Keratinocyte (primary cell): ENCODE measurements around the gene CRIM1. TPM values are rescaled to one million over a fixed set of nuclear protein-coding genes. Genes with fewer than 3 reads are reported as not detected.

Experiments
- DNase-seq: peaks from one replicate; pipeline ENCODE4 v3.0.0-alpha.2; 2011; ENCODE audit warnings: low read depth, missing footprints, low spot score
- FAIRE-seq: peaks from 2 replicates; lab custom pipeline; 2011; peaks lifted over from hg19 to GRCh38; lab: Jason Lieb, UNC
- H2AFZ ChIP-seq: 2 replicates; pipeline ENCODE4 v1.6.0; 2012; ENCODE audit warnings: low read length, control low read depth, inconsistent platforms; ENCODE audit not compliant: control insufficient read depth
- H3K27ac ChIP-seq: 2 replicates; pipeline ENCODE4 v1.5.1; 2011; ENCODE audit warnings: low read length; ENCODE audit not compliant: control insufficient read depth, insufficient read depth
- H3K27me3 ChIP-seq: 3 replicates; pipeline ENCODE4 v1.6.0; 2011; ENCODE audit warnings: low read length; ENCODE audit not compliant: control insufficient read depth, insufficient read depth; ENCODE audit errors: extremely low read depth
- H3K36me3 ChIP-seq, 2 experiments: 2 replicates in 1 of 2; 3 replicates in 1 of 2; pipeline ENCODE4 v1.5.1; 2011; ENCODE audit warnings: low read length in 2 of 2, mild to moderate bottlenecking in 1 of 2; ENCODE audit not compliant: control insufficient read depth in 2 of 2, insufficient read depth in 2 of 2; ENCODE audit errors: extremely low read depth in 1 of 2
- H3K4me1 ChIP-seq: 3 replicates; pipeline ENCODE4 v1.5.1; 2011; ENCODE audit warnings: low read length; ENCODE audit not compliant: control insufficient read depth, insufficient read depth; ENCODE audit errors: extremely low read depth
- H3K4me2 ChIP-seq: 3 replicates; pipeline ENCODE4 v1.6.0; 2011; ENCODE audit warnings: low read depth, low read length; ENCODE audit not compliant: control insufficient read depth, insufficient read depth; ENCODE audit errors: extremely low read depth
- H3K4me3 ChIP-seq, 3 experiments: fragments of 200-600 bp in 1 of 3; sonication (generic) in 1 of 3; 2 replicates in 2 of 3; 3 replicates in 1 of 3; pipeline ENCODE4 v1.5.1; 2011 to 2016; ENCODE audit warnings: low read length in 3 of 3, mild to moderate bottlenecking in 3 of 3, control low read depth in 2 of 3, inconsistent platforms in 1 of 3, low read depth in 1 of 3, mixed read lengths in 1 of 3, mixed run types in 1 of 3, moderate library complexity in 1 of 3; ENCODE audit not compliant: control insufficient read depth in 2 of 3, insufficient read depth in 2 of 3; ENCODE audit errors: extremely low read depth in 1 of 3
- H3K79me2 ChIP-seq: 2 replicates; pipeline ENCODE4 v1.6.0; 2012; ENCODE audit warnings: low read length; ENCODE audit not compliant: control insufficient read depth, insufficient read depth
- H3K9ac ChIP-seq: 3 replicates; pipeline ENCODE4 v1.6.0; 2011; ENCODE audit warnings: low read length; ENCODE audit not compliant: control insufficient read depth, insufficient read depth; ENCODE audit errors: extremely low read depth
- H3K9me1 ChIP-seq: 3 replicates; pipeline ENCODE4 v1.6.0; 2011; ENCODE audit warnings: low read length; ENCODE audit not compliant: control insufficient read depth, insufficient read depth; ENCODE audit errors: extremely low read depth
- H3K9me3 ChIP-seq: 2 replicates; pipeline ENCODE4 v1.5.1; 2012; ENCODE audit warnings: low read depth, low read length; ENCODE audit not compliant: control insufficient read depth
- H4K20me1 ChIP-seq: 3 replicates; pipeline ENCODE4 v1.6.0; 2011; ENCODE audit warnings: low read length; ENCODE audit not compliant: control insufficient read depth, insufficient read depth; ENCODE audit errors: extremely low read depth
- EZH2 ChIP-seq: IDR thresholded peaks from one replicate; pipeline ENCODE4 v1.6.1; 2012; ENCODE audit warnings: inconsistent platforms, mild to moderate bottlenecking, low read length, moderate library complexity
- dilution Hi-C: fragments of 300-500 bp; cut with MboI; formaldehyde crosslinking; loops from one replicate; pipeline ENCODE4 v1.7.0; 2020; ENCODE audit warnings: low sequenced_read_pairs; ENCODE audit not compliant: extremely low pct_ligation_motif_present
- polyA plus RNA-seq, 5 experiments: library from polyadenylated mRNA; depleted of rRNA in 3 of 5; stranded (reverse) in 3 of 5; stranded (forward) in 1 of 5; unstranded in 1 of 5; fragments of >200 nt; gene quantifications; 1 replicate in 1 of 5; 2 replicates in 3 of 5; 3 replicates in 1 of 5; pipeline versions ENCODE4 v1.2.1 to v1.2.3, GENCODE V29; 2011 to 2012; ENCODE audit warnings: missing spikeins in 2 of 5, low read depth in 1 of 5, low replicate concordance in 1 of 5
- TF ChIP-seq, protein P1 (sequence below), 3 experiments: IDR thresholded peaks in 1 of 3; conservative IDR thresholded peaks in 1 of 3; optimal IDR thresholded peaks in 1 of 3; 2 replicates in 2 of 3; 3 replicates in 1 of 3; pipeline versions ENCODE3 to v1.5.1; 2011; ENCODE audit warnings: low read length in 3 of 3, mild to moderate bottlenecking in 3 of 3, moderate library complexity in 2 of 3, control low read depth in 1 of 3, inconsistent platforms in 1 of 3; ENCODE audit not compliant: insufficient read depth in 2 of 3; ENCODE audit errors: extremely low read depth in 1 of 3

CRIM1 gene
- polyA plus RNA-seq, 1 donor (not counting 4 experiments of a cell fraction or from before 2014, with no cell fraction given): 98.3 TPM

DNA sequence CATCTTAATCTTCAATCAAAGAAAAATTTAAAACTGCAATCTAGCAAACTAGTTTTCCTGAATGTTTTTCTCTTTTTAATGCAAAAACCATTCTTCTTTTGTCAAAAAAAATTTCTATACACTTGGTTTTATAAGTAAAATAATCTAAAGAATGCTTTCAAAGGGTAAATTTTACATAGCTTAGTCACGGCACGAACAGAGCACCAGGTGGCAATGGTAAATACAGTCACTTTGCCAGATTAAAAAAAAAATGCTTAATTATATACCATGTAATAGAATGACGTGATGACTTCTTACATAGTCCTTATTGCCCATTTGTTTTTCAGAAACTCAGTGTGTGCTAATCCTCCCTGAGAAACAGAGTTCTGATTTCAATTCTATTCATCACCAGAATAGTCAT, 232.0 kb downstream of the CRIM1 start:
- no peaks in the 10 kb centered on the region for H3K9me3 ChIP-seq
- H3K27ac ChIP-seq: no peak overlapping the region
- H3K27me3 ChIP-seq: no peaks in the 10 kb centered on the region
- H3K4me2 ChIP-seq: no peak overlapping the region
- no peak for TF ChIP-seq EZH2
- TF ChIP-seq, protein P1, sequence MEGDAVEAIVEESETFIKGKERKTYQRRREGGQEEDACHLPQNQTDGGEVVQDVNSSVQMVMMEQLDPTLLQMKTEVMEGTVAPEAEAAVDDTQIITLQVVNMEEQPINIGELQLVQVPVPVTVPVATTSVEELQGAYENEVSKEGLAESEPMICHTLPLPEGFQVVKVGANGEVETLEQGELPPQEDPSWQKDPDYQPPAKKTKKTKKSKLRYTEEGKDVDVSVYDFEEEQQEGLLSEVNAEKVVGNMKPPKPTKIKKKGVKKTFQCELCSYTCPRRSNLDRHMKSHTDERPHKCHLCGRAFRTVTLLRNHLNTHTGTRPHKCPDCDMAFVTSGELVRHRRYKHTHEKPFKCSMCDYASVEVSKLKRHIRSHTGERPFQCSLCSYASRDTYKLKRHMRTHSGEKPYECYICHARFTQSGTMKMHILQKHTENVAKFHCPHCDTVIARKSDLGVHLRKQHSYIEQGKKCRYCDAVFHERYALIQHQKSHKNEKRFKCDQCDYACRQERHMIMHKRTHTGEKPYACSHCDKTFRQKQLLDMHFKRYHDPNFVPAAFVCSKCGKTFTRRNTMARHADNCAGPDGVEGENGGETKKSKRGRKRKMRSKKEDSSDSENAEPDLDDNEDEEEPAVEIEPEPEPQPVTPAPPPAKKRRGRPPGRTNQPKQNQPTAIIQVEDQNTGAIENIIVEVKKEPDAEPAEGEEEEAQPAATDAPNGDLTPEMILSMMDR (optimal IDR thresholded peaks at IDR 0.05 in 1 of 3, IDR thresholded peaks at IDR 0.05 in 1 of 3, conservative IDR thresholded peaks at IDR 0.05 in 1 of 3; ENCODE audit: extremely low read depth in 1 of 3, insufficient read depth in 2 of 3, low read length in 3 of 3): no peak
- no peak overlapping the region for H3K9ac ChIP-seq
- FAIRE-seq (no peak), DNase-seq (no peak)
- dilution Hi-C loops: no loop called here
- H3K9me1 ChIP-seq: no peaks in the 10 kb centered on the region
- H2AFZ ChIP-seq: no peak overlapping the region
- peaks cover 9 to 25% of the 10 kb centered on the region in 2 experiments for H3K36me3 ChIP-seq
- H3K4me3 ChIP-seq: no peak overlapping the region
- no peaks in the 10 kb centered on the region for H3K4me1 ChIP-seq
- peaks cover 38% of the 10 kb centered on the region for H3K79me2 ChIP-seq
- H4K20me1 ChIP-seq: peaks cover 4% of the 10 kb centered on the region

DNA sequence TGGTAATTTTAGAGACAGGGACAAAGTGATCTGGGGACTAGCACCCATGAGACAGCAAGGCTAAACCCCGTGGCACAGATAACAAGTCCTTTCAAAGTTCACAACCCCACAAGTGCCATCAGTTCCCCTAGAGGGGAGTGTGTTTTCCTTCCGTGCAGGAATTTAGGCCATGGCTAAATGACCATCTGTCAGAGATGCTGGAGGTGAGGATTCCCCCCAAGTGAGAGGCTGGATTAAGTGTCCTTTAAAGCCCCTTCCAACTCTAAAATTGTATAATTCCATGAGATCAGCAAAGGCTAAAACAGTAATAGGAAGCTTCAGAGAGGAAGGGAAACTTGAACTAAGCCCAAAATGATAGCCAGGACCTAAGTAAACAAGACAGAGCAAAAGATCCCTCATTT, 233.7 kb downstream of the CRIM1 start:
- Histone ChIP-seq H3K79me2 (peaks cover 50% of the 10 kb centered on the region), H3K36me3 (peaks cover 6 to 12% of the 10 kb centered on the region in 2 experiments), H3K27me3 (no peaks in the 10 kb centered on the region), H3K9me3 (no peaks in the 10 kb centered on the region), H2AFZ (no peak overlapping the region), H3K9me1 (no peaks in the 10 kb centered on the region), H3K4me3 (no peak overlapping the region), H3K27ac (no peak overlapping the region), H4K20me1 (no peaks in the 10 kb centered on the region), H3K9ac (no peak overlapping the region), H3K4me1 (no peaks in the 10 kb centered on the region), H3K4me2 (no peak overlapping the region)
- dilution Hi-C loops: no loop called here
- TF ChIP-seq EZH2: no peak
- TF ChIP-seq, protein P1 (optimal IDR thresholded peaks at IDR 0.05 in 1 of 3, IDR thresholded peaks at IDR 0.05 in 1 of 3, conservative IDR thresholded peaks at IDR 0.05 in 1 of 3; ENCODE audit: extremely low read depth in 1 of 3, insufficient read depth in 2 of 3, low read length in 3 of 3): no peak
- DNase-seq (no peak), FAIRE-seq (no peak)
